Measurements from ENCODE around the gene STYK1.
"Not testable (repeated sequence)": the region's sequence is repeated elsewhere in the genome, so short reads cannot be mapped to it uniquely, and the experiment has no call there.

STYK1 gene

GRCh38 chr12:10621278-10621677 is 52.6 kb downstream of the STYK1 start:
- in situ Hi-C loops (cut with MboI; ENCODE audit: low sequenced_read_pairs): no loop called here

DNA sequence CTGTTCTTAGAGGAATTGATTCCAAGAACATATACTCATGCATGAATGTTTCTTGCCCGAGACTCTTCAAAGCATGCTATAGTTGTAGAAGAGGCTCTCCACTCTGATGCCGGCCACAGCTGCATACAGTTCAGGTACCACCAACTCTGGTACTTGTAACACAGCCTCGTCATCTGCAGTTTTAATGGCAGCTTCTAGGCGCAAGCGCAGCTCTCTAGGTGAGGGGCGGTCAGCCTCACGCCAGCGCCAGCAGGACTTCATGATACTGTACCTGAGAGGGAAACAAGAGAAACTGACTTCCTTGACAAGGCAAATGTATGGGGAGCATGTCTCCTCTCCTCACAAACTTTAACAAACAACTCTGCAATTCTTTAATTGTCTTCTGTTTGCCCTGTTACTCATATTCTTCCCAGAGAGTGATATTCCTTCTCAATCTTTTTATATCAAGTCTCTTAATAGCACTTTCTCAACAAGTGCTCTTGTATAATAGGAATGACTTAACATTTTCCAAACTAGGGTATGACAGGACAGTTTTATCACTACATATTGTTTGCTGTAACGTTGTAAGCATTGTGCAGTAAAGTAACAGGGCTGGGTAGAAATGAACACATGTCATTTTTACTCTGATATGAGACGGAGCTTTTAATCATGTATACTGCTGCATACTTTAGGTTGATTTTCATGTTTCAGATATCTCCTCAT is 53.6 kb downstream of the STYK1 start:
- in situ Hi-C loops (cut with MboI; ENCODE audit: low sequenced_read_pairs): no loop called here

- in situ Hi-C loops (cut with MboI; ENCODE audit: low sequenced_read_pairs): no loop called here
Measured at GRCh38 chr12:10618338-10618987, 55.4 kb downstream of the STYK1 start.

- in situ Hi-C loops (cut with MboI; ENCODE audit: low sequenced_read_pairs): no loop called here
Measured at GRCh38 chr12:10617863-10618262, 56.0 kb downstream of the STYK1 start.

GRCh38 chr12:10615532-10615931 is 58.3 kb downstream of the STYK1 start:
- in situ Hi-C loops (cut with MboI; ENCODE audit: low sequenced_read_pairs): no loop called here

DNA sequence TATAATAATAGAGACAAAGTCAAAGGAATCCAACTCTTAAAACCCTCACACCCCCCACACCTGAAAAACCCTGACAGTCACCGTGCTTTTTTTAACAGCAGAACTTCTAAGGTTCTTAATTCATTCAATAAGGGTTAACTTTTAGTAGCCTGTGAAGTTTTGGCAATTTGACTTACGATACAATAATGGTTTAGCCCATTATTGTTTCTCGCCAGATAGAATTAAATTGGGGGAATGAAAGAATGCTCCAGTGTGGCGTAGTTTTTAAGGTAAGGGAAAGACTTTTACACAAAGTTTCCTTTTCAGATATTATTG is 59.8 kb downstream of the STYK1 start:
- in situ Hi-C loops (cut with MboI; ENCODE audit: low sequenced_read_pairs): no loop called here

DNA sequence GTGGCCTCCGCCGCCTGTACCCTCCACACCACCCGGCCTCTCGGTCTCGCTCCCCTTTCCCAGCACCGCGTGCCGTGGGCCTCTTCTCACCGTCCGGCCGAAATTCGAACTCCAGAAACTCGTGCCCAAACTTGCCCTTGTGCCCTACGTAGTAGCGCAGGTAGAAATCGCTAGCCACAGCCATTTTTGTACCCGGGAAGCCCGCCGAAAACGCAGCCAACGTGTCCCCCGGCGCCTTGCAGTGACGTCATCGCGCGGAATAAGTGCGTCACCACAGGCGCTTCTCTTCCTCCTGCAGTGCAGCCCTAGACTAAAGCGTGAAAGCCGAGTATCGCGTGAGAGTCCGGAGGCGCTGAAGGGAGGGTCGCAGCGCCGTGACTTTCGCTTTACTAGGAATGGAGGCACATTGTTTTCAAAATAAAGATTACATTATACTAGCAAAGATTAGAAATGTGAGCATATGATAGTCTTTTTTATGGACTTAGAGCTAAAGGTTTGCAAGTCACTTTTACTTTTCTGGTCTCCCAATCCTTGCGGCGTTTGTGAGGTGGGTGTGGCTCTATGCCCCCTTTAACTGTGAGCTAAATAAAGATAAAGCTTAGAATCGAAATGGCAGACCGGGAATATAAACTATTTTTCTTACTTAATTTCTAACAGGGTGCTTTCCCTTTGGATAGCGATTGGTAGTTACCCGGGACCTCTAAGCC is 60.4 kb downstream of the STYK1 start, which contains the start of gene MAGOHB:
MAGOHB (minus strand) TSS at position 261 of the 707 bp plus-strand sequence; CDS start at position 184, 77 bp downstream.
- in situ Hi-C loops (cut with MboI; ENCODE audit: low sequenced_read_pairs): no loop called here

DNA sequence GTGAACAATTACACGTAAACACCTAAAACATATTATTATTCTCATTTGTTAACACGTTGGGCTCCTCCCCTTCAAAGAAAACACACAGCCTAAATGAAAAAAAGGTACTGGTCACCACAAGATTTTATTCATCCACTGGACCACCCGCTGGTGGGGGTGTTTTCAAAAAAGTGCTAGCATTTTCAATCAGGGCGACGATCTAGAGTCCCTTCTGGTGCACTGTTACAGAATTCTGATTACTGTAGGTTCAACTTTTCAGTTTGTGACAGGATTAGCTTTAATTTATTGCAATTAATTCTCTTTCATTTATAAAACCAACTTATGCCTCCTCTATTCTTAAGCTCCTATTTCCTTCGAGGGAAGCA is 60.9 kb downstream of the STYK1 start:
- in situ Hi-C loops (cut with MboI; ENCODE audit: low sequenced_read_pairs): no loop called here

DNA sequence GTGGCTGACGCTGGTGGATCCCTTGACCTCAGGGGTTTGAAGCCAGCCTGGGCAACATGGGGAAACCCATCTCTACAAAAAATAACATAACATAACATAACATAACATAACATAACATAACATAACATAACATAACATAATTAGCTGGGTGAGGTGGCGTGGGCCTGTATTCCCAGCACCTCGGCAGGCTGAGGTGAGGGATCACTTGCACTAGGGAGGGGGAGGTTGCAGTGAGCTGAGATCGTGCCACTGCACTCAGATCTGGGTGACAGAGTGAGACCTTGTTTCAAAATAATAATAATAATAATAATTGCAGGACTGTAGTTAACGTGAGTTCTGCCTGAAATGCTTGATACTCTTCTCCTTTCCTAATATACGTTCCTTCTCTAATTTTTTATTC is 61.7 kb downstream of the STYK1 start:
- in situ Hi-C loops (cut with MboI; ENCODE audit: low sequenced_read_pairs): no loop called here

DNA sequence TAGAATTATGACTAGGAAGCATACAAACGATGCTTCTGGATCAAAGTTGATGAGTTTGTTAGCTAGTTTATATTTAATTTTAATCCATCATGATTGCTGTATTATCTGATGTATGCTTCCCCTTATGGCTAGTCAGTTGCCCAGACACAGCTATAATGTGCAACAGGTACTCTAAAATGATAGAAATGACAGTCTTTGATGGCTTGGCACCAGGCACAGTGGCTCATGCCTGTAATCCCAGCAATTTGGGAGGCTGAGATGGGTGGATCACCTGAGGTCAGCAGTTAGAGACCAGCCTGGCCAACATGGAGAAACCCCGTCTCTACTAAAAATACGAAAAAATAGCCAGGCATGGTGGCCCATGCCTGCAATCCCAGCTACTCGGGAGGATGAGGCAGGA is 62.6 kb downstream of the STYK1 start:
- in situ Hi-C loops (cut with MboI; ENCODE audit: low sequenced_read_pairs): not testable (repeated sequence)

- in situ Hi-C loops (cut with MboI; ENCODE audit: low sequenced_read_pairs): no loop called here
Measured at GRCh38 chr12:10610188-10610587, 63.7 kb downstream of the STYK1 start.

DNA sequence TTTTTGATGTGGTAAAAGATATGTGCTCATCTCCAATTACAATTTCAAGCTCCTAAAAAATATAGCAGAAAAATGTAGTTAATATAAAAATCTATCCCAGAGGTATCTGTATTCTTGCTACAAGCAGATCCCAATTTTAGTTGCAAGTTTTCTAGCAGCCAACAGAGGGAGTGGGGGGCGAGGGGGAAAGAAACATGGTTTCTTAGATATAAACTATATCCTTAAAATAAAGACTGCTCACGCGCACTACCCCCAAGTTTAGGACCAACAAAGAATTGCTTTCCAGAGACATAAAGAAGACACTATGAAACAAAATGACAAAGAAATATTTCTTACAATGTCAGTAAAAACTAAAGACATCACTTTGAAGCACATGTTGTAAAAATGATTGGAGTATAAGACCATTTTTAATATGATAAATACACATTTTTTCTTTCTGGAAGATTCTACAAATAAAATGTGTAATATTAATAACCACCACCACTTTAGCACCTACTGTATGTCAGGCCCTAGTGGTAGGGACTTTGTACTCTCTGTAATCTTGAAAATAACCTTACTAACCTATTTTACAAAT is 65.9 kb downstream of the STYK1 start:
- in situ Hi-C loops (cut with MboI; ENCODE audit: low sequenced_read_pairs): no loop called here

- in situ Hi-C loops (cut with MboI; ENCODE audit: low sequenced_read_pairs): no loop called here
Measured at GRCh38 chr12:10601860-10602259, 72.0 kb downstream of the STYK1 start.

DNA sequence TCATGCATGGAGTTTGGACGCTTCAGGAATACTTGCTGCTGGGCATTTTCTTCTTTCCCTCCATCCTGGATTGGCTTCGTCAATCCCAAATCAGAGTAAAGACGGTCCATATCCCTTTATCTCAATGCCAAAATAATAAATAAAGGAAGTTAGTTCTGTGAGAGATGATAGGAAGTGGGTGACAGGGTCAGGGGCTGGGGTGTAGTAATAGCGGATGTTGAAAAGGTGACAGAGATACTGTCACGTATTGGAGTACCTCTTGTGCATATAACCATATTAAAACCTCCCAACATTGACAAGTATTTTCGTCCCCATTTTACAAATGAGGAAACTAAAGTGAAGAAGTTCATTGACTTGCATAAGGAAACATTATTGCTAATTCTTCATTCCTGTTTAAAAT is 72.9 kb downstream of the STYK1 start:
- in situ Hi-C loops (cut with MboI; ENCODE audit: low sequenced_read_pairs): no loop called here

DNA sequence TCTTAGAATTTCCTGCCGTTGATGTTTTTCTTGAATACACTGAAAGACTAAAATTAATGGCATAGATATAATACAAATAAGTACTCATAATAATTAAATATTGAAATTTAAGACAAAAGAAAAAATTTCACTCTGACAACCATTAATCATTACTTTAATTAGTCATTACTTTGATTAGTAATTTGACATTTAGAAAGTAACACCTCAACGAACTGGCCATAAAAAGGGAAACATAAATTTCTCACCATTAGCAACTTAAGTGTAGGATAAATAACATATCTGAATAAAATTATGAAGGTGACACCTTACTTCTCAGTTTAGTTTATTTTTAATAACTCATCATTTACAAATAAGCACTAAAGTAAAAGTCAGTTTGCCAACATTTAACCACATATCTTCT is 78.0 kb downstream of the STYK1 start:
- in situ Hi-C loops (cut with MboI; ENCODE audit: low sequenced_read_pairs): no loop called here

- in situ Hi-C loops (cut with MboI; ENCODE audit: low sequenced_read_pairs): no loop called here
Measured at GRCh38 chr12:10590966-10591365, 82.9 kb downstream of the STYK1 start.

GRCh38 chr12:10584415-10584814 is 89.4 kb downstream of the STYK1 start:
- in situ Hi-C loops (cut with MboI; ENCODE audit: low sequenced_read_pairs): no loop called here

GRCh38 chr12:10582704-10583103 is 91.1 kb downstream of the STYK1 start:
- in situ Hi-C loops (cut with MboI; ENCODE audit: low sequenced_read_pairs): no loop called here

GRCh38 chr12:10582133-10582532 is 91.7 kb downstream of the STYK1 start:
- in situ Hi-C loops (cut with MboI; ENCODE audit: low sequenced_read_pairs): not testable (repeated sequence)

DNA sequence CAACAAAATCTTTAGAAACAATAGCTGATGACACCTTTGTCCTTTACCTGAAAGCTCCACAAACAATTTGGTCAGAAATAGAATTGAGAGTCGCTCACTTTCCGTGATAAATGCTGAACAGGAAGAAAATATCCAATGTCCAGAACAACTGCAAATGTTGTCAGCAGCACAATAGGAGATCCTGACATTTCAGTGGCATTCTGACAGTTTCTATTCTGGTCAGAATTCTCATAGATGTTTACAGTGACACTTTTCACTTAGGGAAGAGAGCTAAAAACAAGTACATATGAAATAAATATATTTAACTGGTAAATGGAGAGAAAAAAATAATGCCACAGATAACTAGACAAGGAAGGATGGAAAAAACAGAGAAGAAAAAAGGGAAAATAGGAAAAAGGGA is 99.5 kb downstream of the STYK1 start:
- in situ Hi-C loops (cut with MboI; ENCODE audit: low sequenced_read_pairs): no loop called here

DNA sequence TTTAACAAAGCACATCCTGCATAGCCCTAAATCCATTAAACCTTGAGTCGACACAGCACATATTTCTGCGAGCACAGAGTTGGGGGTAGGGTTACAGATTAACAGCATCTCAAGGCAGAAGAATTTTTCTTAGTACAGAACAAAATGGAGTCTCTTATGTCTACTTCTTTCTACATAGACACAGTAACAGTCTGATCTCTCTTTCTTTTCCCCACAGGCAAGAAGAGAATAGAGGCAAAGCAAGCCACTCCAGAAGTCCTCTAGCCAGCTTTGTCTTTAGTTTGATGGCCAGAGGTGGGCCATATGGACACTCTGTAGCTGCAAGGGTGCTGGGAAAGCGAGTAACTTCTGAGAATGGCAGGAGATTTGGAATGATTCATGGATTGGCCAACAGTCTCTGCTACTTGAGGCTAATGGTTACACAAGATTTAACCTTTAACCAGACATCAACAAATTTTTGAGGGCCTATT is 101.8 kb downstream of the STYK1 start:
- in situ Hi-C loops (cut with MboI; ENCODE audit: low sequenced_read_pairs): not testable (repeated sequence)

- in situ Hi-C loops (cut with MboI; ENCODE audit: low sequenced_read_pairs): no loop called here
Measured at GRCh38 chr12:10571141-10571540, 102.7 kb downstream of the STYK1 start.

All from hTERT RPE-1 (cell line).